Upper lobe of left lung (tissue), 6 donors: ENCODE results near the gene ACBD6. TPM values are rescaled to one million over a fixed set of nuclear protein-coding genes. Genes with fewer than 3 reads are reported as not detected.
"Not testable (repeated sequence)": the region's sequence is repeated elsewhere in the genome, so short reads cannot be mapped to it uniquely, and the experiment has no call there.

Source experiments
- ATAC-seq, 2 donors: fragments of 200-7000 bp; cut with Tn5 transposase; one replicate each; pipeline ENCODE4 v1.9.1; 2022; ENCODE audit warnings: mild to moderate bottlenecking in 2 of 2, moderate library complexity in 2 of 2; ENCODE audit not compliant: low FRiP score in 2 of 2
- DNase-seq, 2 donors: peaks; one replicate each; pipeline ENCODE4 v3.0.0-alpha.2; 2019 to 2020
- H3K27ac ChIP-seq, 4 donors: fragments of 200-600 bp; sonication (generic); one replicate each; pipeline ENCODE4 v1.5.1; 2016 to 2019
- H3K27me3 ChIP-seq, 4 donors: fragments of 200-600 bp; sonication (generic); one replicate each; pipeline ENCODE4 v1.5.1; 2017 to 2019
- H3K36me3 ChIP-seq, 4 donors: fragments of 200-600 bp; sonication (generic); one replicate each; pipeline ENCODE4 v1.5.1; 2016 to 2019
- H3K4me1 ChIP-seq, 4 donors: fragments of 200-600 bp; sonication (generic); one replicate each; pipeline ENCODE4 v1.5.1; 2018 to 2019
- H3K4me3 ChIP-seq, 4 donors: fragments of 200-600 bp; sonication (generic); one replicate each; pipeline ENCODE4 v1.5.1; 2017 to 2019; ENCODE audit warnings: mild to moderate bottlenecking in 2 of 4, moderate library complexity in 1 of 4
- H3K9me3 ChIP-seq, 4 donors: fragments of 200-600 bp; sonication (generic); one replicate each; pipeline ENCODE4 v1.5.1; 2018 to 2019
- CTCF ChIP-seq, 6 experiments: fragments of 450-650 bp in 4 of 6; fragments of 200-600 bp in 2 of 6; sonication (generic) in 2 of 6; IDR thresholded peaks; one replicate each; pipeline ENCODE4 v1.5.1; 2016 to 2019; ENCODE audit warnings: antibody characterized with exemption in 6 of 6
- EP300 ChIP-seq, 4 donors: sonication (generic); formaldehyde crosslinking; IDR thresholded peaks; one replicate each; pipeline ENCODE4 v1.5.1; 2017; ENCODE audit warnings: antibody characterized with exemption in 4 of 4, control low read depth in 2 of 4
- POLR2A ChIP-seq, 4 donors: fragments of 450-650 bp; IDR thresholded peaks; one replicate each; pipeline ENCODE4 v1.5.1; 2016 to 2017; ENCODE audit warnings: antibody characterized with exemption in 4 of 4, mild to moderate bottlenecking in 2 of 4
- POLR2AphosphoS5 ChIP-seq, 2 donors: sonication (generic); formaldehyde crosslinking; IDR thresholded peaks; one replicate each; pipeline ENCODE4 v1.5.1; 2017; ENCODE audit warnings: antibody characterized with exemption in 2 of 2
- WGBS, 2 donors: methylation state at CpG; one replicate each; pipeline ENCODE4 v1.1.5; 2017 to 2018; 5-methylcytosine and 5-hydroxymethylcytosine counted together
- total RNA-seq, 6 donors: library from RNA; depleted of rRNA in 4 of 6; stranded (reverse); fragments of >200 nt in 4 of 6; gene quantifications; one replicate each; pipeline versions ENCODE4 v1.1.0 to v1.2.1, GENCODE V29; 2016 to 2021
- donor health status: DM: no; HTN: no; CAD: no; lungs with moderate emphysema.
- donor health status: DM: no; HTN: yes; CAD: no; lungs with severe emphysema.

ACBD6 gene
- total RNA-seq, 6 donors from 2014 or later: 24.9 to 72.3 (median 51.5) TPM

- H3K27me3 ChIP-seq: no peaks in the 10 kb centered on the region
- no peak for DNase-seq
- no peak for TF ChIP-seq POLR2AphosphoS5 (IDR thresholded peaks at IDR 0.05)
- TF ChIP-seq EP300 (IDR thresholded peaks at IDR 0.05): no peak
- no peak for TF ChIP-seq POLR2A (IDR thresholded peaks at IDR 0.05)
- no peak for TF ChIP-seq CTCF (IDR thresholded peaks at IDR 0.05)
- H3K4me3 ChIP-seq: no peak overlapping the region
- peaks cover 0 to 5% (median 2%) of the 10 kb centered on the region in 4 donors for H3K36me3 ChIP-seq
- ATAC-seq: no peak
- no peak overlapping the region for H3K27ac ChIP-seq
- 93 to 100% methylated on average over 4 of the region's 4 CpGs for WGBS, 2 donors
- H3K4me1 ChIP-seq: no peaks in the 10 kb centered on the region
- H3K9me3 ChIP-seq: no peaks in the 10 kb centered on the region
These were observed 89.8 kb downstream of the ACBD6 start for GRCh38 chr1:180412583-180412982.

GRCh38 chr1:180408128-180408527 is 94.2 kb downstream of the ACBD6 start:
- H3K36me3 ChIP-seq, H3K27me3 ChIP-seq, ATAC-seq, DNase-seq, H3K27ac ChIP-seq, H3K9me3 ChIP-seq, H3K4me1 ChIP-seq, H3K4me3 ChIP-seq: not testable (repeated sequence)
- 93 to 100% methylated on average over 1 of the region's 1 CpG for WGBS, 2 donors

- no peaks in the 10 kb centered on the region for H3K9me3 ChIP-seq
- no peak overlapping the region for H3K4me3 ChIP-seq
- TF ChIP-seq POLR2A (IDR thresholded peaks at IDR 0.05): no peak
- no peak for DNase-seq
- peaks cover 0 to 5% (median 0%) of the 10 kb centered on the region in 4 donors for H3K36me3 ChIP-seq
- H3K27ac ChIP-seq: no peak overlapping the region
- H3K4me1 ChIP-seq: no peaks in the 10 kb centered on the region
- no peaks in the 10 kb centered on the region for H3K27me3 ChIP-seq
- ATAC-seq: no peak
- 64 to 89% methylated on average over 2 of the region's 2 CpGs for WGBS, 2 donors
These were observed 95.3 kb downstream of the ACBD6 start for GRCh38 chr1:180407051-180407450.

GRCh38 chr1:180402551-180402950 is 99.8 kb downstream of the ACBD6 start:
- no peak overlapping the region for H3K4me3 ChIP-seq
- H3K9me3 ChIP-seq: no peaks in the 10 kb centered on the region
- peak overlapping the region; percentile 46 to 62 (median 50) for H3K27ac ChIP-seq
- DNase-seq (no peak), ATAC-seq (no peak)
- no peaks in the 10 kb centered on the region for H3K36me3 ChIP-seq
- TF ChIP-seq CTCF (IDR thresholded peaks at IDR 0.05) (no peak), POLR2AphosphoS5 (IDR thresholded peaks at IDR 0.05) (no peak), EP300 (IDR thresholded peaks at IDR 0.05) (no peak), POLR2A (IDR thresholded peaks at IDR 0.05) (no peak)
- 63 to 74% methylated on average over 6 of the region's 6 CpGs for WGBS, 2 donors
- no peaks in the 10 kb centered on the region for H3K4me1 ChIP-seq
- H3K27me3 ChIP-seq: no peaks in the 10 kb centered on the region

- Histone ChIP-seq H3K4me1 (no peaks in the 10 kb centered on the region), H3K36me3 (no peaks in the 10 kb centered on the region), H3K9me3 (no peaks in the 10 kb centered on the region), H3K27ac (peak overlapping the region; percentile 46 to 62 (median 50)), H3K4me3 (no peak overlapping the region), H3K27me3 (no peaks in the 10 kb centered on the region)
- WGBS, 2 donors: 91 to 95% methylated on average over 1 of the region's 1 CpG
- DNase-seq (no peak), ATAC-seq (no peak)
- TF ChIP-seq EP300 (IDR thresholded peaks at IDR 0.05) (no peak), CTCF (IDR thresholded peaks at IDR 0.05) (no peak), POLR2AphosphoS5 (IDR thresholded peaks at IDR 0.05) (no peak), POLR2A (IDR thresholded peaks at IDR 0.05) (no peak)
These were observed 100.4 kb downstream of the ACBD6 start for GRCh38 chr1:180402001-180402400.

- no peaks in the 10 kb centered on the region for H3K36me3 ChIP-seq
- no peak overlapping the region for H3K4me3 ChIP-seq
- TF ChIP-seq CTCF (IDR thresholded peaks at IDR 0.05) (no peak), EP300 (IDR thresholded peaks at IDR 0.05) (no peak), POLR2AphosphoS5 (IDR thresholded peaks at IDR 0.05) (no peak), POLR2A (IDR thresholded peaks at IDR 0.05) (no peak)
- H3K9me3 ChIP-seq: no peaks in the 10 kb centered on the region
- no peak for DNase-seq
- H3K4me1 ChIP-seq: no peaks in the 10 kb centered on the region
- ATAC-seq: no peak
- WGBS, 2 donors: 63 to 67% methylated on average over 4 of the region's 4 CpGs
- peak overlapping the region; percentile 34 to 64 (median 37) for H3K27ac ChIP-seq
- H3K27me3 ChIP-seq: no peaks in the 10 kb centered on the region
These were observed 105.2 kb downstream of the ACBD6 start for GRCh38 chr1:180397175-180397574.
